Vagina (tissue), 2 donors: ENCODE results near the gene GDPGP1.

Source experiments
- CTCF ChIP-seq, 3 experiments: fragments of 450-650 bp in 2 of 3; fragments of 200-600 bp in 1 of 3; sonication (generic) in 1 of 3; IDR thresholded peaks; one replicate each; pipeline ENCODE4 v1.5.1; 2017 to 2019; ENCODE audit warnings: antibody characterized with exemption in 3 of 3, mild to moderate bottlenecking in 2 of 3, moderate library complexity in 2 of 3
- POLR2A ChIP-seq, 2 donors: fragments of 450-650 bp; IDR thresholded peaks; one replicate each; pipeline ENCODE4 v1.6.1; 2017; ENCODE audit warnings: antibody characterized with exemption in 2 of 2, mild to moderate bottlenecking in 2 of 2, moderate library complexity in 2 of 2

DNA sequence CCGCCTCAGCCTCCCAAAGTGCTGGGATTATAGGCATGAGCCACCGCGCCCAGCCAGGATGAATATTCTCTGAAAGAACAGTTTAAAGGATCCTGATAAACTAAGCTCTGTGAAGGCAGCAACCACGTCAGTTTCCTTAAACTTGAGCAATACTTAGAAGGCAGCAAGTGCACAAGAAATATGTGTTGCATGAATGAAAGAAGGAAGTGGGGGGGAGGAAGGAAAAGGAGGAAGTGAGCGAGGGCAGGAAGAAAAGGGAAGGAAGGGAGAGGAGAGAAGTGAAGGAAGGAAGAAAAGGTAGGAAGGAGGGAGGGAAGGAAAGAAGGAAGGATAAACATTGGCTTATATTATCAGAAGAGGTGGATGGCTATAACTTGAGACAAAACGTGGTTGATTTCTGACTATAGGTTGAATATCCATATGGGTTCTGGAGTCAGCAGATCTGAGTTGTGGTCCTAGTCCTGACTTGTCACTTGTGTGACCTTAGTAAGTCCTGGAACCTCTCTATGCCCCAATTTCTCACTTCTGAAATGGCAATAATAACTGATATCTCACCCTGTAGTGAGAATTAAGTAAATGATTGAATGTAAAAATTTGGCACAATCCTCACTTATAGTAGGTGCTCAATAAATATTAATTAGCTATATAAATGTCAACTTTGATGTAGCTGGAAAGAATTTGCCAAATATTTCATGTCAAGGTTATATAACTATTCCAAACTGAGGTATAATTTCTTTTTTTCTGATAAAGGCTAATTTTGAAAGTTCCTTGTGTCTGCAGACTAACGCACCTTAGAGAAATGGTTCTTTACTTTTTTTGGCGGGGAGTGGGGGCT, 44.9 kb upstream of the GDPGP1 start:
- no peak for TF ChIP-seq CTCF (IDR thresholded peaks at IDR 0.05)
- TF ChIP-seq POLR2A (IDR thresholded peaks at IDR 0.05) = no peak
